RCC 7860 (cell line): ENCODE results near the gene AMBN.

Experiments
- DNase-seq: peaks from one replicate; pipeline ENCODE4 v3.0.0-alpha.2; 2015; ENCODE audit warnings: low spot score
- FAIRE-seq: peaks from 2 replicates; lab custom pipeline; 2012; peaks lifted over from hg19 to GRCh38; lab: Jason Lieb, UNC

Gene AMBN

GRCh38 chr4:70591955-70592582 lies at the start of gene AMBN:
Gene AMBN, plus strand, starts transcription at chr4:70592256. Its CDS starts 103 bp downstream, at chr4:70592359.
- DNase-seq: no peak
- FAIRE-seq: no peak

GRCh38 chr4:70544279-70544868 lies 47.7 kb upstream of the AMBN start:
- DNase-seq: no peak

GRCh38 chr4:70556856-70557255 lies 35.2 kb upstream of the AMBN start:
- no peak for DNase-seq
- no peak for FAIRE-seq

More at GRCh38 chr4:70544279-70544868, 47.7 kb upstream of the AMBN start:
- FAIRE-seq: no peak

- FAIRE-seq: peak; percentile 71
- peak; percentile 28 for DNase-seq
Measured at GRCh38 chr4:70559211-70559830, 32.7 kb upstream of the AMBN start.

- FAIRE-seq (no peak), DNase-seq (no peak)
Measured at GRCh38 chr4:70559924-70560323, 32.1 kb upstream of the AMBN start.

GRCh38 chr4:70564033-70564432 lies 28.0 kb upstream of the AMBN start:
- FAIRE-seq: no peak
- no peak for DNase-seq

- DNase-seq (no peak), FAIRE-seq (no peak)
Measured at GRCh38 chr4:70570796-70571195, 21.3 kb upstream of the AMBN start.

GRCh38 chr4:70571772-70572171 lies 20.3 kb upstream of the AMBN start:
- DNase-seq (no peak), FAIRE-seq (no peak)

- FAIRE-seq (no peak), DNase-seq (no peak)
Measured at GRCh38 chr4:70575964-70576363, 16.1 kb upstream of the AMBN start.

GRCh38 chr4:70577220-70577927 lies 14.7 kb upstream of the AMBN start:
- DNase-seq (no peak), FAIRE-seq (no peak)

- no peak for DNase-seq
- no peak for FAIRE-seq
Measured at GRCh38 chr4:70581980-70582379, 10.1 kb upstream of the AMBN start.

GRCh38 chr4:70583952-70584834 lies 7.9 kb upstream of the AMBN start:
- DNase-seq (no peak), FAIRE-seq (no peak)

GRCh38 chr4:70586841-70587240 lies 5.2 kb upstream of the AMBN start:
- DNase-seq (no peak), FAIRE-seq (no peak)

GRCh38 chr4:70589785-70590184 lies 2.3 kb upstream of the AMBN start:
- FAIRE-seq: no peak

GRCh38 chr4:70594196-70594595 lies 2.1 kb downstream of the AMBN start:
- no peak for FAIRE-seq

More at GRCh38 chr4:70589785-70590184, 2.3 kb upstream of the AMBN start:
- DNase-seq: no peak

GRCh38 chr4:70600305-70600704 lies 8.2 kb downstream of the AMBN start:
- no peak for DNase-seq
- FAIRE-seq: no peak

More at GRCh38 chr4:70594196-70594595, 2.1 kb downstream of the AMBN start:
- DNase-seq: no peak

GRCh38 chr4:70600977-70601376 lies 8.9 kb downstream of the AMBN start:
- DNase-seq (no peak), FAIRE-seq (no peak)

- FAIRE-seq: peak; percentile 57
- peak; percentile 53 for DNase-seq
Measured at GRCh38 chr4:70601422-70602039, 9.5 kb downstream of the AMBN start.

GRCh38 chr4:70603856-70604255 lies 11.8 kb downstream of the AMBN start:
- FAIRE-seq (no peak), DNase-seq (no peak)

GRCh38 chr4:70606459-70606858 lies 14.4 kb downstream of the AMBN start:
- DNase-seq (no peak), FAIRE-seq (no peak)
